ENCODE measurements around the gene LAMP5.

LAMP5 gene

GRCh38 chr20:9509246-9509645 lies 5.1 kb upstream of the LAMP5 start:
- POLR2A ChIA-PET: no interaction called here
- TF ChIP-seq CTCF (IDR thresholded peaks at IDR 0.05; ENCODE audit: insufficient read depth, low read length, missing control alignments): no peak
- no peak for DNase-seq (ENCODE audit: low read depth, low spot score)
- no peak overlapping the region for H3K4me3 ChIP-seq (ENCODE audit: low read depth, low read length)
- CTCF ChIA-PET: no interaction called here

- POLR2A ChIA-PET: no interaction called here
- no peak overlapping the region for H3K4me3 ChIP-seq (ENCODE audit: low read depth, low read length)
- CTCF ChIA-PET: no interaction called here
- TF ChIP-seq CTCF (IDR thresholded peaks at IDR 0.05; ENCODE audit: insufficient read depth, low read length, missing control alignments): no peak
- no peak for DNase-seq (ENCODE audit: low read depth, low spot score)
Measured at GRCh38 chr20:9510911-9511310, 3.5 kb upstream of the LAMP5 start.

DNA sequence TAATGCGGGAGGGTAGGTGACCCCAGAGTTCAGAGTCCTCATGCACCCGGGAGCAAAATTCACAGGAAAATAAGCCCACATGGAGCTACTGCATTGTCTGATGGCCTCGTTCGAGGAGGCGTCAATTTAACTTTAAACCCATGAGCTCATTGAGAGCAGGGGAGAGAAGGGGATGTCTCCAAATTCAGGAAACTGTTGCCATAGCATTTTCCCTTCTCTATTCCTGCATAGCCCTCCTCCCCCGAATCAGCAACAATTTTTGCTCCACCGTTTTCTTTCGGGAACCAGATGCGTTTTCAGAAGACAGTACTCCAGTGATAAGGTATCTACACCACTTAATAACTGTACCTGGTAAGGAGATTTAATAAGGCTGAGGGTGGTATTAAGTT lies 324 bp upstream of the LAMP5 start:
- POLR2A ChIA-PET: no interaction called here
- TF ChIP-seq CTCF (IDR thresholded peaks at IDR 0.05; ENCODE audit: insufficient read depth, low read length, missing control alignments): no peak
- CTCF ChIA-PET: interaction anchor here (1.7 kb wide), 1 partner anchor 106 kb away, joined by 4 read pairs; no protein-coding TSS in a partner anchor
- no peak for DNase-seq (ENCODE audit: low read depth, low spot score)
- no peak overlapping the region for H3K4me3 ChIP-seq (ENCODE audit: low read depth, low read length)

DNA sequence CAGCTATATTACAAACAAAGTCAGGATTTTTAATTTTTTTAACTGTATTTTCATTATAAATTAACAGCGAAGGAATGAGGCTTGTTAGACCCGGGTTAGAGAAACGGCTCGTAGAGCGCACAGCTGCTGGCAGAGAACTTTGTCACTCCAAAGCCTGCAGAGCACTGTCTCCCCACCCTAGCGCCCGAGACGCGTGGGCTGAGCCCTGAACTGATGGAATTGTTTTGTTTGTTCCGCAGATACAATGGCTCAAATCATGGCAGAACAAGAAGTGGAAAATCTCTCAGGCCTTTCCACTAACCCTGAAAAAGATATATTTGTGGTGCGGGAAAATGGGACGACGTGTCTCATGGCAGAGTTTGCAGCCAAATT lies 810 bp downstream of the LAMP5 start:
- CTCF ChIA-PET: interaction anchor here (1.7 kb wide), 1 partner anchor 107 kb away, joined by 4 read pairs; no protein-coding TSS in a partner anchor
- H3K4me3 ChIP-seq (ENCODE audit: low read depth, low read length): no peak overlapping the region
- POLR2A ChIA-PET: no interaction called here
- no peak for TF ChIP-seq CTCF (IDR thresholded peaks at IDR 0.05; ENCODE audit: insufficient read depth, low read length, missing control alignments)
- DNase-seq (ENCODE audit: low read depth, low spot score): no peak

DNA sequence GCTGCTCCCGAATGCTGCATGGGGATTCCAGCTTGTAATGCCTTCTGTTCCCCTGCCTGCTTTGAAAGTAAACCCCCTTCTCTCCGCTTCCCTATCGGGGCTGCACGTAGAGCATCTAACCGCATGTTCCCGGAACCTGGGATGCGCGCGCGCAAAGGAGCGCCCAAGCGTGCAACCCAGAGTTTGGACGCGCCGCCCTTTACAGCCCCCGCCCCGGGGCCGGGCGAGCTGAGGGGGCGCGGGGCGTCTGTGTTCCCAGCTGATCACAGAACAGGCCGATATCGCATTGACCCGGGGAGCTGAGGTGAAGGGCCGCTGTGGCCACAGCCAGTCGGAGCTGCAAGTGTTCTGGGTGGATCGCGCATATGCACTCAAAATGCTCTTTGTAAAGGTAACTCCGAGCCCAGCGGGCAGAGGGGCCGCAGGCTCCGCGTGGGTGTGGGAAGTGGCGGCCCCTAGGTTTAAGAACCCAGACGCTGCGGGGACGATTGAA lies 1.4 kb downstream of the LAMP5 start:
- H3K4me3 ChIP-seq (ENCODE audit: low read depth, low read length): no peak overlapping the region
- no peak for TF ChIP-seq CTCF (IDR thresholded peaks at IDR 0.05; ENCODE audit: insufficient read depth, low read length, missing control alignments)
- ChIA-PET POLR2A (no interaction called here), CTCF (interaction anchor here (1.7 kb wide), 1 partner anchor 108 kb away, joined by 4 read pairs; no protein-coding TSS in a partner anchor)
- no peak for DNase-seq (ENCODE audit: low read depth, low spot score)

DNA sequence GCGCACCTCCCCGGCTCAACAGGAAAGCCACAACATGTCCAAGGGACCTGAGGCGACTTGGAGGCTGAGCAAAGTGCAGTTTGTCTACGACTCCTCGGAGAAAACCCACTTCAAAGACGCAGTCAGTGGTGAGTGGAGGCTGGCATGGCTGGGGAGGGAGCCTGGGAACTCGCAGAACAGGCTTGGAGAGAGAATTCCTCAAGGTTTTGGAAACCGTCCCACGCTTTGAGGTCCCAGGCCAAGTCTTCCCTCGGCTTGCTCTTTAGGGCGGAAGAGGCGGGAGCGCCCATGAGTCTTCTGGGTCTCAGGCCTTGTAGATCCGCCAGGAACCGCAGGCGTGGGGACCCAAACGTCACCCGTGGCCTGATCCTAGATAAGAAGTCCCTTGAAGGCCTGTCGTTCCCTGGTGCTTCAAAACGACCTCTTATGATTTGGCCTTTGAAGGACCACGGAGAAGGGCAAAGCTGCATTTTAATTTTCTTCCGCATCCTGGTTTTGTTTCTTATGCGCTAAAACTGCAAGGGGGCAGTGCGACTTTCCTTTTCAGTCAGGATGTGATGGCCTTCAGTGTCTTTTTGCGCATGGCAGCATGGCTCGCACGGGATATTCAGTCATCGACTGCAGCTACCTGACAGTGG lies 2.0 kb downstream of the LAMP5 start:
- no peak for TF ChIP-seq CTCF (IDR thresholded peaks at IDR 0.05; ENCODE audit: insufficient read depth, low read length, missing control alignments)
- no peak overlapping the region for H3K4me3 ChIP-seq (ENCODE audit: low read depth, low read length)
- no peak for DNase-seq (ENCODE audit: low read depth, low spot score)
- ChIA-PET CTCF (no interaction called here), POLR2A (no interaction called here)

Data from AG04449 (cell line).